Activated T-helper 17 cell treated with anti-CD3 and anti-CD28 coated beads, Interleukin-2, amount 50 U/mL, for 72 hours (primary cell): ENCODE data around the gene NAA11. TPM values are rescaled to one million over a fixed set of nuclear protein-coding genes. Genes with fewer than 3 reads are reported as not detected.

Experiments
- ATAC-seq: fragments of 150-1000 bp; cut with Tn5 transposase; replicated peaks from 2 replicates; pipeline ENCODE4 v1.10.0; 2021; ENCODE audit warnings: mild to moderate bottlenecking, moderate library complexity
- H3K27ac Mint-ChIP-seq: one replicate; pipeline ENCODE4 v1.8.0; 2022; ENCODE audit warnings: mixed read lengths
- H3K27me3 Mint-ChIP-seq: one replicate; pipeline ENCODE4 v1.8.0; 2022; ENCODE audit warnings: mixed read lengths
- H3K36me3 Mint-ChIP-seq: one replicate; pipeline ENCODE4 v1.8.0; 2022; ENCODE audit warnings: low read depth, mild to moderate bottlenecking, mixed read lengths
- H3K4me1 Mint-ChIP-seq: one replicate; pipeline ENCODE4 v1.8.0; 2022; ENCODE audit warnings: mixed read lengths
- H3K4me3 Mint-ChIP-seq: one replicate; pipeline ENCODE4 v1.8.0; 2022; ENCODE audit warnings: mild to moderate bottlenecking, mixed read lengths
- H3K9me3 Mint-ChIP-seq: one replicate; pipeline ENCODE4 v1.8.0; 2022; ENCODE audit warnings: mixed read lengths
- total RNA-seq, 2 donors: library from RNA; stranded (reverse); gene quantifications; one replicate each; pipeline ENCODE4 v1.2.3, GENCODE V29; 2022

Gene NAA11
- not detected for total RNA-seq

DNA sequence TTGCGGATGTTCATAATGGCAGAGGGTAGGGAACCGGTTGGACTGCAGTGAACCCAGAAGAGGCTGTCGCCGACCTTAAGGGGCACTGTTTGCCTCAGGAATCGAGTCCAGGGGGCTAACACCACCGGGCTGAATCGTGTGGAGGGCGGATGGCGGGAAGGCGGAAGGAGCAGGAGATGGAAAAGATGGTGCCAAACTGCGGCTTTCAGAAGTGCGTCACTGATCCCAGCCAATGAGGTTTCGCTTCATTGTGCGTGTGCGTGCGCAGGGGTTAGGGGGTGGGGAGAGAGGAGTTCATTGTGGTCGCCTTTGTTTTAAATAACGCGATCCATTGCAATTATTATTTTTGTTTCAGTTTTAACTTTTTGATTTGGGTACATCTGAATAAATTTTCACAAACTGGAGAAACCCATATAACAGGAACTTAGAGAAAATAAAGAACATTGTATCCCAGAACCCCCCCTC is at the start of gene NAA11:
Gene NAA11, minus strand, starts transcription at position 198 of the 465 bp plus-strand sequence. Its CDS starts 184 bp downstream, at position 14.
- Mint-ChIP-seq H3K27me3 (peaks cover 3% of the 10 kb centered on the region), H3K4me3 (no peak within 1 kb of the TSS), H3K27ac (no peak within 1 kb of the TSS), H3K9me3 (peaks cover 5% of the 10 kb centered on the region), H3K4me1 (no peaks in the 10 kb centered on the region), H3K36me3 (no peaks in the 10 kb centered on the region)
- no peak for ATAC-seq

- no peaks in the 10 kb centered on the region for H3K9me3 Mint-ChIP-seq
- H3K4me1 Mint-ChIP-seq, result no peaks in the 10 kb centered on the region
- ATAC-seq, result no peak
- no peaks in the 10 kb centered on the region for H3K27me3 Mint-ChIP-seq
- H3K36me3 Mint-ChIP-seq, result no peaks in the 10 kb centered on the region
- no peak overlapping the region for H3K4me3 Mint-ChIP-seq
- no peak overlapping the region for H3K27ac Mint-ChIP-seq
These were observed 44.2 kb upstream of the NAA11 start for GRCh38 chr4:79370026-79370425.

DNA sequence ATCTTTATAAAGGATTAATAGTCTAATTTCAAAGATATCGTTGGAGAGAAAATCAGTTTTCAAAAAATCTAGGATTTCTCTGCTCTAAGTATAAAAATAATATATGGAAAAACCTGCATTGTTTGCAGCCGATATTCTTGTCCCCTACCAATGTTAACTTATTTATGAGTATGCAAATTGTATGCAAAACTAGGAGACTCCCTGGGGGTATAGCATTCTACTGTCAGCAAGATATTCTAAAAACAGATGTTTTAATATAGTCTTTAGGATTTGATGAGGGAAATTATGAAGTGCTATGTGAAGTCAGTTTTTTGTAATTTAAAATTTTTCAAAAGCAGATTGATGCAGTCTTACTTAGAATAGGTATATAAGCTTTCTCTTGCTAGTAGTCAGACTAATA is 41.2 kb upstream of the NAA11 start:
- H3K27me3 Mint-ChIP-seq, result no peaks in the 10 kb centered on the region
- no peak overlapping the region for H3K4me3 Mint-ChIP-seq
- ATAC-seq, result no peak
- H3K9me3 Mint-ChIP-seq, result no peaks in the 10 kb centered on the region
- no peaks in the 10 kb centered on the region for H3K4me1 Mint-ChIP-seq
- no peaks in the 10 kb centered on the region for H3K36me3 Mint-ChIP-seq
- H3K27ac Mint-ChIP-seq, result no peak overlapping the region

GRCh38 chr4:79366422-79366821 is 40.6 kb upstream of the NAA11 start:
- no peaks in the 10 kb centered on the region for H3K9me3 Mint-ChIP-seq
- no peaks in the 10 kb centered on the region for H3K27me3 Mint-ChIP-seq
- H3K4me3 Mint-ChIP-seq, result no peak overlapping the region
- no peak overlapping the region for H3K27ac Mint-ChIP-seq
- H3K36me3 Mint-ChIP-seq, result no peaks in the 10 kb centered on the region
- no peak for ATAC-seq
- no peaks in the 10 kb centered on the region for H3K4me1 Mint-ChIP-seq

DNA sequence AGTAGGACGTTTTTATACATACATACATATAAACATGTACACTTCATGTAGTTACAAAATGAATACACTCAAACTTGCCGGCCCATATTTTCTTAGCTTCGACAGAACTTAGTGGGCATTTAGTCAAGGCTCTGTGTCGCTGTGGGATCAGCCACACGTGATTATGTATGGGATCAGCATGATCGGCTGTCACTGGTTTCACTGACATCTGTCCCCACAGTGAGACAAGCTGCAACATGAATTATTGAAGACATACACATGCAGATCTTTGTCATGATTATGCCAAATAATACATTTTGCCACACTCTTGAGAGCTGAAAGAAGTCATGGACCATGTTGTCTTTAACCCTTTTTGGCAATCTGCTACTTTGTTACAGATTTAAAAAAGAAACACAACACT is 38.2 kb upstream of the NAA11 start:
- H3K27me3 Mint-ChIP-seq, result no peaks in the 10 kb centered on the region
- H3K4me3 Mint-ChIP-seq, result no peak overlapping the region
- no peaks in the 10 kb centered on the region for H3K9me3 Mint-ChIP-seq
- no peaks in the 10 kb centered on the region for H3K36me3 Mint-ChIP-seq
- no peaks in the 10 kb centered on the region for H3K4me1 Mint-ChIP-seq
- ATAC-seq, result no peak
- H3K27ac Mint-ChIP-seq, result no peak overlapping the region

DNA sequence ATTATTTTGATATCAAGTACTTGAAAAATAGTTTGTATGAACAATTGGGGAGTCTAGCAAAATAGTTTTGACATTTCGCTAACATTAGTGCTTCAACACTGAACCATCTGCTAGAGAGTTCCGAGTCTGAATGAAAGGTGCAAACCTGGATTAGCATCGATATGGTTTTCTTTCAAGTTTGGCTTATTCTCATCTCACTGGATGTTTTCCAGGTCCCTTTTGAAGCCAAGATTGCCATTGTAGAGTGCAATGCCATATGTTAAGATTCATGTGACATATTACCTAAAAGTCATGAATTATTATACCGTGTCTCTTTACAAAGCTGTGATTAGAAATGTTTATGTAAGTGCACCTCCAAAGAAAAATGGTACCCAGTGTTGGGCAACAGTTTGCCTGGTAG is 36.8 kb upstream of the NAA11 start:
- ATAC-seq, result no peak
- Mint-ChIP-seq H3K27me3 (no peaks in the 10 kb centered on the region), H3K4me1 (no peaks in the 10 kb centered on the region), H3K9me3 (no peaks in the 10 kb centered on the region), H3K4me3 (no peak overlapping the region), H3K36me3 (no peaks in the 10 kb centered on the region), H3K27ac (no peak overlapping the region)

DNA sequence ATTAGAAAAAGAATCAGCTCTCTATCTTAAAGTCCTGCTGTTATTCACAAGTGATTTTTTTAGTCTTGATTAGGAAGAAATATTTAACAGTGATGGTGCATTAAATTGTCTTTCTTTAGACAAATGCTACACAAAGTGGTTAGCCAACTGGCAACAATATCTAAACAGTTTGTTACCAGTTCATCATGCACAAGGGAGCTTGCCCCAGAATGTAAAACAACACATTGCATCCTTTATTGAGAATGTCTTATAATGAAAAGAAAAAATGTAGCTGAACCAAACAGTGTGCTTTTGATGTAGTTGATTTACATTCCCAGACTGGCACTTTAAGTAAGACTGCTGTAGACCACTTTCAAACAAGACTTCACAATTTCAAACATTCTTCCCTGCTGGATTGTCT is 34.1 kb upstream of the NAA11 start:
- no peaks in the 10 kb centered on the region for H3K9me3 Mint-ChIP-seq
- ATAC-seq, result no peak

DNA sequence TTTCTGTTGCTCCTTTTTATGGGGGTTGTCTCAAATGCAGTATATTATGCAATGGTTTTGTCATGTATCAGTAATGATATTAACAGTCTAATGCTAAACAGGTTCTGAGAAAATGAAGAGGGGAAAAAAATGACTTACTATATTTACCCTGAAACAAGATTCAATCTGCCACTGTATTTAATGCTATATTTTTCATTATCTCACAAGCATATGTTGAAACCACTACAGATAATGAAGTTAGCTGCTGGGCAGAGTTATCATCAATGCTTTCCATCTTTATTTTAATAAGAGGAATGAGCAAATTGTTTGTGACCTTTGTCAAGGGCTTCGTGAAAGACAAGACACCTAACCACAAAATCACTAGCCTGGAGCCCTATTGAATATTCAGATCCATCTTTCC is 32.6 kb upstream of the NAA11 start:
- Mint-ChIP-seq H3K9me3 (no peaks in the 10 kb centered on the region), H3K36me3 (no peaks in the 10 kb centered on the region), H3K4me1 (no peaks in the 10 kb centered on the region), H3K27me3 (no peaks in the 10 kb centered on the region), H3K27ac (no peak overlapping the region), H3K4me3 (no peak overlapping the region)
- no peak for ATAC-seq

More for the DNA sequence above, 34.1 kb upstream of the NAA11 start:
- Mint-ChIP-seq H3K27me3 (no peaks in the 10 kb centered on the region), H3K36me3 (no peaks in the 10 kb centered on the region), H3K4me3 (no peak overlapping the region), H3K4me1 (no peaks in the 10 kb centered on the region), H3K27ac (no peak overlapping the region)

DNA sequence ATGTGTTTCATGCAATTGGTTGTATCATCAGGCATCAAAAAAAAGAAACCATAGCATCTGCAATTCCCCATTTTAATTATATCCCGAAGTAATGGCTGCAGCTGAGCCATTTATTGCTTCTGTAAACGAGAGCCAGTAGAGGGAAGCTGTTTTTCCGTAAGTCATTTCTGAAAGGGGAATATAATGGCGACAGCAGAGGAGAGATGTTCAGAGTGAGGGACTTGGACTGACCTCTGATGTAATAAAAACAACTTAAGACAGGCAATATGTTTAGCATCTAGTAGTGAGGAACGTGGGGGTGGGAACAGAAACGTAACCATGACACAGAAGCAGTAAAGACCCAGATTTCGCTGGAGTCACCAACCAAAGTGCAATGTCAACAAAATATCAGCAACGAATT is 31.5 kb upstream of the NAA11 start:
- Mint-ChIP-seq H3K27ac (no peak overlapping the region), H3K4me1 (no peaks in the 10 kb centered on the region), H3K36me3 (no peaks in the 10 kb centered on the region), H3K27me3 (no peaks in the 10 kb centered on the region), H3K4me3 (no peak overlapping the region), H3K9me3 (no peaks in the 10 kb centered on the region)
- no peak for ATAC-seq

DNA sequence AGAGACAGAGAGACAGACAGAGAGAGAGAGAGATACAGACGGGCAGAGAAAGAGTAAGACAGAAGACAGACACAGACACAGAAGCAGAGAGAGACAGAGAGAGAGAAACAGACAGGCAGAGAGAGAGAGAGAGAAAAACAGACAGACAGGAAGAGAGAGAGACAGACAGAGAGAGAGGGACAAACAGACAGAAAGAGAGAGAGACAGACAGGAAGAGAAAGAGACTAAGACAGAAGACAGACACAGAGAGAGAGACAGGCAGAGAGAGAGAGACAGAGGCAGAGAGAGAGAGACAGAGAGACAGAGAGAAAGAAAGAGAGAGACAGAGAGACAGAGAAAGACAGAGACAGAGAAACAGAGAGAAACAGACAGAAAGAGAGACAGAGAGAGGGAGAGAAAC is 27.2 kb upstream of the NAA11 start:
- no peaks in the 10 kb centered on the region for H3K36me3 Mint-ChIP-seq
- no peak for ATAC-seq
- H3K4me1 Mint-ChIP-seq, result no peaks in the 10 kb centered on the region
- H3K9me3 Mint-ChIP-seq, result no peaks in the 10 kb centered on the region
- no peak overlapping the region for H3K4me3 Mint-ChIP-seq
- no peaks in the 10 kb centered on the region for H3K27me3 Mint-ChIP-seq
- H3K27ac Mint-ChIP-seq, result no peak overlapping the region

DNA sequence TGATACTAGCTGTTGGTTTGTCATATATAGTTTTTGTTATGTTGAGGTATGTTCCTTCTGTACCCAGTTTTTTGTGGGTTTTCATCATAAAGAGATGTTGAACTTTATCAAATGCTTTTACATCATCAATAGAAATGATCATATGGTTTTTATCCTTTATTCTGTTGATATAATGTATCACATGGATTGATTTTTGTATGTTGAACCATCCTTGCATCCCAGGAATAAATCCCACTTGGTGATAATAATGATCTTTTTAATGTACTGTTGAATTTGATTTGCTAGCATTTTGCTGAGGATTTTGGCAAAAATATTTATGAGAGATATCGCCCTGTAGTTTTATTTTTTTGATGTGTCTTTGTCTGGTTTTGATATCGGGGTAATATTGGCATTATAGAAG is 22.5 kb upstream of the NAA11 start:
- Mint-ChIP-seq H3K27ac (no peak overlapping the region), H3K27me3 (no peaks in the 10 kb centered on the region), H3K36me3 (no peaks in the 10 kb centered on the region), H3K4me1 (no peaks in the 10 kb centered on the region), H3K9me3 (no peaks in the 10 kb centered on the region), H3K4me3 (no peak overlapping the region)
- ATAC-seq, result no peak

DNA sequence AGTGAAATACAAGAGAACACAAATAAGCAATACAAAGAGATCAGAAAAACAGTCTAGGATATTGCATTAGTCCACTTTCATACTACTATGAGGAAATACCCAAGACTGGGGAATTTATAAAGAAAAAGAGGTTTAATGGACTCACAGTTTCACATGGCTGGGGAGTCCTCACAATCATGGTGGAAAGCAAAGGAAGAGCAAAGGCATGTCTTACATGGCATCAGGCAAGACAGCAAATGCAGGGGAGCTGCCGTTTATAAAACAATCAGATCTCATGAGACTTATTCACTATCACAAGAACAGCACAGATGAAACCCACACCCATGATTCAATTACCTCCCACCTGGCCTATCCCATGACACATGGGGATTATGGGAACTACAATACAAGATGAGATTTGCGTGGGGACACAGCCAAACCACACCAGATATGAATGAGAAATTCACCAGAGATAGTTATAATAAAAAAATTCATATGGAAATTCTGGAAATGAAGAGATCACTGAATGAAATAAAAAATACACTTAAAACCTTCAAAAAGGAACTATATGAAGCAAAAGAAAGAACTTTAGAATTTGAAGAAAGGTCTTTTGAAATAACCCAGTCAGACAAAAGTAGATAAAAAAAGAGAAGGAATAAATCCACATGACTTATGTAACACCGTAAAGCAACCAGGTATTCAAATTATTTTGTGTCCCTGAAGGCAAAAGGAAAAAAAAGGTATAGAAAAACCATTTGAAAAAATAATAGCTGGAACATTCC is 16.2 kb upstream of the NAA11 start:
- Mint-ChIP-seq H3K4me3 (no peak overlapping the region), H3K9me3 (peaks cover 15% of the 10 kb centered on the region), H3K4me1 (no peaks in the 10 kb centered on the region), H3K27me3 (no peaks in the 10 kb centered on the region), H3K36me3 (no peaks in the 10 kb centered on the region), H3K27ac (no peak overlapping the region)
- no peak for ATAC-seq

DNA sequence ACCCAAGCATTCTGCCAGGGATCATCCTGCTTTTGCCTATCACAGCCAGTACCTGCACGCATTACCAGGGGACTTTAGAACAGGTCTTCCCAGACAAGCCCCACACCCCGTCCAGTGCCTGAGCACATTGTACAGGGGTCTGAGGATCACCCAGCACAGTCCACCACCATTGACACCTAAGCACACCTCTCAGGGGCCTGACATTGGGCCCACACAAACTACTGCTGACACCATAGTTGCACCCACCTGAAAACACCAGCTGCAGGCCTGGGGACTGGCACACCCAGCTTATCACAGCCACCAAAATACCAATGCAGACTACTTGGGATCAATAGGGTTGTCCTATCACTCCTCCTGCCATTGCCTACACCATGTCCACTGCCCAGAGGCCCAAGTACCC is 14.7 kb upstream of the NAA11 start:
- ATAC-seq, result no peak
- no peaks in the 10 kb centered on the region for H3K4me1 Mint-ChIP-seq
- no peak overlapping the region for H3K27ac Mint-ChIP-seq
- no peaks in the 10 kb centered on the region for H3K36me3 Mint-ChIP-seq
- no peaks in the 10 kb centered on the region for H3K27me3 Mint-ChIP-seq
- peaks cover 15% of the 10 kb centered on the region for H3K9me3 Mint-ChIP-seq
- H3K4me3 Mint-ChIP-seq, result no peak overlapping the region

DNA sequence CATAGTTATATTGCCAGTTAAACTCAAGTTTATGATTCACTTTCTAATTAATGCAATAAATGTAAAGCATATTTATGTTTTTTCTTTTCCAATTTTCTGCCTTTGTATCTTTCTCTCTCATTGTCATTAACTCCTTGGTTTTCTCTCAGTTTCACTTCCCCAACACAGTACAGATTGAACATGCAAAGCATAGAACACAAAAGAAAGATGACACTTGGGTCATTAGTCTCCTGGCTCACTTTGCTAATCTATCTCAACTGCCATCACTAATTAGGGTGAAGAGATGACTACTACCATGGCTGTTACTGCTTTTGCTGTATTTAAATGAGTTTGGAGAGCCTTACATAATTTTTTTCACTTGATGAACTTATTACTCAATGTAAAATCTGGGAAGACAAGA is 12.3 kb upstream of the NAA11 start:
- Mint-ChIP-seq H3K4me1 (no peaks in the 10 kb centered on the region), H3K9me3 (peaks cover 14% of the 10 kb centered on the region), H3K36me3 (no peaks in the 10 kb centered on the region)

DNA sequence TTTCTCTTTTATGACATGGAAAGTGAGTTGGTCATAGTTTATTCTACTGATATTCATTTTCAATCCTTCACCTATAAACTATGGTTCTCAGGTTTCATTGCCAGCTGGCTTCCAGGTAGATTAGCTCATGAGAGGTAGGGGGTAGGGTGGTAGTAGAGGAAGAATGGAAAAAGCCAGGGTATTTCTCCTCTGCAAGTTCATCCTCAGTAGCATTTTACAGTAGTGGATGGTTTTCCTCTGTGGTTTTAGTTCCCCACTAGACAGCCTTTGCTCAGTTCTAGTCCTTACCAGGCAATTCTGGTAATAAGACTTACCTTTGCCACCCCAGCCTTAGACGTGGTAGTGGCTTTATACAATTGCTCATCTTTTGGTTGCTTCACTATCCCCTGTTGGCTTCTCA is 8.9 kb upstream of the NAA11 start:
- no peaks in the 10 kb centered on the region for H3K9me3 Mint-ChIP-seq
- peaks cover 3% of the 10 kb centered on the region for H3K27me3 Mint-ChIP-seq
- no peaks in the 10 kb centered on the region for H3K4me1 Mint-ChIP-seq
- no peaks in the 10 kb centered on the region for H3K36me3 Mint-ChIP-seq
- no peak for ATAC-seq
- H3K4me3 Mint-ChIP-seq, result no peak overlapping the region
- H3K27ac Mint-ChIP-seq, result no peak overlapping the region

More for the DNA sequence above, 12.3 kb upstream of the NAA11 start:
- ATAC-seq, result no peak
- Mint-ChIP-seq H3K27me3 (peaks cover 3% of the 10 kb centered on the region), H3K4me3 (no peak overlapping the region), H3K27ac (no peak overlapping the region)

- Mint-ChIP-seq H3K4me3 (no peak overlapping the region), H3K27ac (no peak overlapping the region), H3K27me3 (peaks cover 3% of the 10 kb centered on the region), H3K36me3 (no peaks in the 10 kb centered on the region), H3K4me1 (no peaks in the 10 kb centered on the region), H3K9me3 (no peaks in the 10 kb centered on the region)
- no peak for ATAC-seq
These were observed 8.5 kb upstream of the NAA11 start for GRCh38 chr4:79334341-79334740.
